DMS79 (cell line): ENCODE results near the gene ZMIZ1.

Experiments used
- DNase-seq: peaks from one replicate; lab custom pipeline; 2025; lab: John Stamatoyannopoulos, UW

Gene ZMIZ1

DNA sequence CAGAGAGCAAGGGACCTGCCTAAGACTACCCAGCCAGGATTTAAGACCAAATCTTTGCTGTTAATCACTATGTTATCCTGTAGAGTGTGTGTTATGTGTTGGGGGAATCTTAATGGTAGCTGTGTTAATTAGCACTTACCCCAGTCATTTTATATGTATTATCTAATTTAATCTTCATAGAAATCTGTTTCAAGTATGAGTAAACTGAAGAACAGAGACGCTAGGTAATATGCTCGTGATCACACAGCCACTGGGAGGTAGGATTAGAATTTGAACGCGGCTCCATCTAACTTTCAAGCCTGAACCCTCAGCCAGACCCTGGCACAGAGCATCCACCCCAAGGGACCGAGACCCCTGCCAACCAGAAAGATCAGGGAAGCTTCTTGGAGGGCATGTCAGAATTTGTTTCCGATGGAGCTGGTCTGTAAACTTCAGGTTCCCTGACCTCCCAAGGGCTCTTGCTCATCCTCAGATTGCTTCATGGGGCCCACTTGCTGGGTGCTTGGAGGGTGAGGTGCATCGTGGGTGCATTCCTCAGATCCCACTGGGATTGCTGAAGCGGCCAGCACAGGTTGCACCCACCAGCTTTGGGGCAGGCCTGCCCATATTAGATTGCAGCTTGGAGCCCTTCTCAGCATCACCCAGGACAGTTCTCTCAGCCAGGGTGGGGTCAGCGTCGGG lies 105.0 kb downstream of the ZMIZ1 start:
- no peak for DNase-seq

DNA sequence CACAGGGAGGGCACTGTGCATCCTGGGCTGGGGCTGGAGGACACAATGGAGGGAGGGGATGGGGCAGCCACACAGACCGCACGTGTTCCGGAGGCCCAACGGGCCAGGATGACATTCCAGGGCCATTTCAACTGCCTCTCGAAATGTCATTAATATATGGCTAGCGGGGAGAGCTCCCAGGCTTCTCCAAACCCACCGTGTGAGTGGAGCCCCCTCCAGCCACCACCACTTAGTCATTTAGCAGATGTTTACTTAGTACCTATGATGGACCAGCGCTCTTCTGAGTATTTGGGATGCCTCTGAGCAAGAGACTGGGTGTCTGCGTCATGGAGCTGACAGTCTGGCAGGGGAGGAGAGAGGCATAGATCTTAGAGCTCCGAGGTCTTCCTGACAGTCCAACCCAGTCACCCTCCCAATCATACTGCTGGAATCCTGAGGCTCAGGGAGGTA lies 107.3 kb downstream of the ZMIZ1 start:
- no peak for DNase-seq

DNA sequence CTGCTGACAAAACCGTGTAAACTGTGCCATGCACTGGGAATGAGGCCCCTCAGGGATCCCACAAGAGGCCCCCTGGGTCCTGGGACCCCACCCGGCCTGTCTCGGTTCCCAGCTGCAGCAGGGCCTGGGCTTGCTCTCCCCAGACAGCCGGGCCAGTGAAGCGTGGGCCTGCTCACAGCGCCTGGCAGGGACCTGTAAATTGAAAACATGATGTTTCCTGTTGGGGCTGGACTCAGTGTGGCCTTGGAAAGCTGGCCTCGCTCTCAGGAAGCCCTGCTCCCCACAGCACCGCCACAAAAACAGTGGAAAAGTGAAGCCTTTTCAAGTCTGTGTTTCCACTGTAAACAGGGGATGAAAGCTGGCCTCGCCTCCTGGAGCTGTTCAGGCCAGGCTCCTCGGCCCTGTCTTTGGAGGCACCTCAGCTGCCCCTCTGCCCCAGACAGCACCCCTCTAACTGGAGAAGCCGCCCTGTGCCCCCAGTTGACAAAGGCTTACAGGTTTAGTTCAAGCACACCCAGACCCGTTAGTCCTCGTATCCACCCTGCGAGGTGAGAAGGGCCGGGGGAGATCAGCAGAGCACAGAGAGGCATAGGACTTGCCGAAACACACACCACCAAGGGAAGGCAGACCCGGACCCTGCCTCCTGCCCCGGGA lies 108.3 kb downstream of the ZMIZ1 start:
- no peak for DNase-seq

DNA sequence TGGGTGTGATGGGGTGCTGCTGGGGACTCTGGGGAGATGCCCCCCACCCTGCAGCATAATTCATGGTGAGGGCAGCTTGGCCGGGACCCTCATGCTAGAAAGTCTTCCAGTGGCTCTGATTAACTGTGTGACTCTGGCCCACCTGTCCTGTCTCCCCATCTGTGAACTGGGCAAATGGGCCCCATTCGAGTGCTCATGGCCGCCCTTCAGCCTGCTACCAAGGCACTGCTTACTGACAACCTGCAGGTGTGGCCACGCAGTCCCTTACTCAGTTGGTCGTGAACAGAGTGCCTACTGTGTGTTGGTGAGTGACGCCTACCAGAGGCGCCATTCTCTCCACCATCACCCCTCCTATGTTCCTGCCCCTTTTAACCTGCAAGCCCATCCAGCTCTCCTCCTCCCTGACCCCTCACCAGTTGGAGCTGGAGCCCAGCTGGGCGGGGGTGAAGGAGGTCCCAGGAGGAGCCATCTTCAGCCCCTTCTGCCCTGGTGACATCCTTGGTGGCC lies 109.4 kb downstream of the ZMIZ1 start:
- no peak for DNase-seq

DNA sequence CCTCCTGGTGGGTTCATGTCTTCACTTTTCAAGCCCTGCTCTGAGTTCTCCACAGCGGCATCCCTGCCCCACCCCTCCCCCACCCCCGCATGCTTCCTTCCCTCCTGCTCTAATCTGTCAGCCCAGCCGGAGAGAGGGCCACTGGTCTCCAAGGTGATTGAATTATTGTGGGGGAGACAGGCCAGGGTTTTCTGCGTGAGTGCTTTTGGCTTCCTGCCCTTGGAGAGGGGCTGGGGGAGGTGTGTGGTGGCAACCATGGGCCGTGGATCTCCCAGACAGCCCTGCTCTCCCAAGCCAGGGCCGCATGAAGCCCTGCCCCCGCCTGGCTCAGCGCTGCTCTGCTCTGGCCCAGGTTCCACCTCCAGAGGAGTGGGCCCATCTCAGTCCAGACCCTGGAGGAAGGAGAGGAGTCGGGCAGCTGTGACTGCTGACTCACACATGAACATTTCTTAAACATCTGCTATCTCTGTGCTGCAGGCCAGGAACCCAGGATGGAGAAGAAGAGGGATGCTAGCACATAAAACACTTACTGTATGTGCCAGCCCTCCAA lies 109.9 kb downstream of the ZMIZ1 start:
- peak; percentile 45 for DNase-seq

DNA sequence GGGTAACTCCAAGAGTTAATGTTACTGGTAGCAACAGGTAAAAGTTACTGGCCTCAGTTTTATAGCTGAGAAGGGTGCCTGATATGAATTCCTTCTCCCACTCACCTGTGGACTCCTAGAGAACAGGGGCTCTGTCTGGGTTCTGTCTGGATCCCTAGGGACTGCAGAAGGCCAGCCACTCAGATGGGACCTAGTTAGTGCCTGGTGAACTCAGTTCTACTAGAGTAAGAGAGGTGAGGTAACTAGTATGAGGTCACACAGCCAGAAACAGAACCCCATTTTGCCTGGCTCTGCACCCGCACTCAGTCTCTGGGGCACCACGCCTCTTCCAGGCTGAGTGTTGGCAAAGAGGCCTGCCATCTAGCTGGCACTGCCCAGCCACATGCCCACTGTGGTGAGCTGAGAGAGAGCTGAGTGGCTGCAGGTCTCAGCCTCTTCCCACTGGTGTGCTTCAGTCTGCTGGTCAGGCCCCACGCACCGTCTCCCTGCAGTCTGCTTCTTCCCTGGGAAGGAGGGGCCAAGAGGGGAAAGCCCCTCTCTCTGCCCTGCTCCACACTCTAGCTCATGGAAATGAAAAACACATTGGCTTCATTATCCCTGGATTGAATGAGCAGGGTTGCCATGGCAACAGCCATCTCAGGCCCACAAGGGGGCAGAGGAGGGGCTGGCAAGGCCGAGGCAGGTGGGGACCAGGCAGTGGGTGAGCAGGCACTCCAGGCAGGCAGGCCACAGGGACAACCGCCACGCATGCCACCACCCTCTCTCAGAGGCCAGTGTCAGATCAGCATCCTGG lies 110.6 kb downstream of the ZMIZ1 start:
- peak; percentile 15 for DNase-seq

DNA sequence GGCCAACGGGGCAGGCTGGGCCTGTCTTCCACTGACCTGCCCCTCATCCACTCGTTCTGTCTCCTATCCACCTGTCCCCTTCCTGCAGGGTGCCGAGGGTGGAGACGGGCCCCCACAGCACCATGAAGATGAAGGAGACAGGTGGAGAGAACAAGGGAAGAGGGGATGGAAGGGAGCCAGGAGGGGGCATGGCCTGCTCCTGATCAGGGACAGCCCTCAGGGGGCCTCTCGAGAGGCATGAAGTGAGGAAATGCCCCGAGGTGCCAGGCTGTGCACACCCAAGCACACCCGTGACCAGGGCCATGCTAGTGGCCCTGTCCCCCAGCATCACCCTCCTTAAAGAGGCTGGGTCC lies 111.2 kb downstream of the ZMIZ1 start:
- DNase-seq, result no peak

DNA sequence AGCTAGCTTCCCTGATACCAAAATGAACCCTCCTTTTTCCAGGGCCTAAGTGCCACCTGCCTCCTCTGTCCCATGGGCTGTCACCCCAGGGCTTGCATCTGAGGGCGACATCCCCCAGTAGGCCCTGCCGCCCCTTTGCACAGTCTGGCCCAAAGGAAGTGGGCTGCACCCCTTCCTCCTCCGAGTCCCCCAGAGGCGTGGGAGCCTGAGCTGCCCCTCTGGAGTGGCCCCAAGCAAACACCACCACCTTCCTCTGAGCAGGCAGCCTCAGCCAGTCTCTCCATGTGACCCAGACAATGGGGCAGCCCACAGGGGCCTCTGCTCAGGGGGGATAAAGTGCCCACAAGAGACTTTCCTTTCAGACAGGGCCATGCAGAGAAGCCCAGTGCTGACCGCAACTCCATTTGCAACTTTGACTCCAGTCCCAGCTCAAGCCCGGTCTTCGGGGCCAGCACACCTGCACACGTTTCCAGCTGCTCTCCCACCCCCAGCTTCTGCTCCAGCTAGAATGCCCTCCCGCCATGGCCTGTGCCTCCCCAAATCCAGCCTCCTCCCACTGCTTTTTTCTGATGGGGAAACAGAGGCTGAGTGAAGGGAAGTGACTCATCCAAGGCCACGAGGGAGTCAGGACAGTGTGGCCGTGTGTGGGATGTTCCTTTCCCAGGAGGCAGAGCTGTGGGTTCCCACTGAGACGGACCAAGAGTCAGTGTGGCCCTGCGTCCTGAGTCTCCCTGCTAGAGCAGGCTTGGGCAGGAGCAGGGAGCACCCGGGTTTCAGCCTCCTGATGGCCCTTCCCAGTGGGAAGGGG lies 111.9 kb downstream of the ZMIZ1 start:
- no peak for DNase-seq

DNA sequence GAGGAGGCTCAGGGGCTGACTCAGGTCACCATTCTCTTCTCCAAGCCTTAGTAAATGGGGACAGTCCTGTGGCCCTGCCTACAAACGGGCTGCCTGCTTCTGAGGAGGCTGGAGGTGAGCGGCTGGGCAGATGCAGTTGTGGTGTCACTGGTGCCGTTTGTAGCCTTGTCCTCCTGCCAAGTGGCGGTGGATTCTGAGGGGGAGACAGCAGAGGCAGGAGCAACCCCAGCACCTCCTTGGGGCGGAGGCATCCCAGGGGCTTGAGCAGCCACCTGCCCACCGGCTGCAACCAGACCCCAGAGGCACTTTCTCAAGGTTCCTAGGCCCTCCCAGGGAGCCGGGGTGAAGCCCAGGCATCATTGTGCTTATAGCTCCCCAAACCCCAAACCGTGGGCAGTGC lies 112.5 kb downstream of the ZMIZ1 start:
- no peak for DNase-seq

DNA sequence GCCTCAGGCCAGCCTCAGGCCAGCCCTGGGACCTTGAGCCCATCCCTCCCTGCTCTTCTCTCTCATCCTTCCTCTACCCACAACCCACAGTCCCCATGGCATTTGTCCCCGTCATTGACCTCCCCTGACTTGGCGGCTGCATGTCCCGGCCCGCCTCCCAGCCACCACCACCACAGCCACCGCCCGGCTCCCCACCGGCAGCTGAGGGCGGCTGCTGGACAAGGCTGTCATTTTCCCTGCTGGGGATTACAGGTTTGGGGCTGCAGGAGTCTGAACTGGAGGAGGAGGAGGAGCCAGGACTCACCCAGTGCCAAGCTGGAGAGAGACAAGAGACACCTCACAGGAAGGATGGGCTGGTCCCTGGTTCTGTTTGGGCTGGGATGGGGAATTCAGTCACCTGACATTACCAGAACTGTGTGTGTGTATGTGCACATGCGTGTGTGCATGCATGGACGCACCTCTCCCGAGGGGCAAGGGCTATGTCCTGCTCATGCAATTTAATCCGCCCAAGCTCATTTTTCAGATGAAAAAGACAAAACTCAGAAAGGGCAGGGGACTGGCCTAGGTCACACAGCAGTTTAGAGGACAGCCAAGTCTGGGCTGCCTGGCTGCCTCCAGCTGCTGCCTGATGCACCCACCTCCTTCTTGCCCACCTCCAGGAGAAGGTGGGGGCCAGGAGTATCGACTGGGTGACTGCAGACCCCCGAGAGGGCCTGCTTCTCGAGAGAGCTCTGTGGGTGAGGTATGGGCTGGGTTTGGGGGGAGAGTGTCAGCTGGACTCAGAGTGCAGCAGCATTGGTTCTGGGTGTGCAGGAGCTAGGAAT lies 113.1 kb downstream of the ZMIZ1 start:
- DNase-seq, result no peak

DNA sequence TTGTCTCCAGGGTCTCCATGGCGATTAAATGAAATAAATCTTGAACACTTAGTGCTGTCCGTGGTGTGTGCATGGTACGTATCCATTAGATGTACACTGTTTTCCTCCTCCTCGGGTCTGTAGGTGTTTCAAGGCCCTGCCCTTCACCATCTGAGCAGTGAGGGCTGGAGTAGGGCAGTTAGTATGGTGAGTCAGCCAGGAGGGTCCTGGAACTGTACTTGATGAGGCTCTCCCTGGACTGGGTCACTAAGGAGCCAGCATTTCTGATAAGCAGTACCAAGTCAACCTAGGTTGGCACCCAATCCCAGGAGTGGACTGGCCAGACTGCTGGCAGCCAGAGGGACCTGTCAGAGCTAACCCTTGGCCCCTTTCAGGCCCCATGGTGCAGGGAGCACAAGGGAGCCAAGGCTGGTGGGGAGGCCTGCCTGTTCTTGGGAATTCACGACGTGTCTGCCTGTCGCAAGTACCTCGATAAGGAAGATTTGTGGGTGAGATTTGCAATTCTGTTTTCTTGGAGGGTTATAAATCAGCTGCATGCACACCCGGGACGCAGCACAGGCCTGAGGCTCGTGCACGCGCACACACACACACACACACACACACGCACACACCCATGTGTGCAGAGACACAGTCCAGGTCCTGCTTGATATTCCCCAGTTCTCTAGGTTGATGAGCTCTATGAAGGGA lies 114.2 kb downstream of the ZMIZ1 start:
- DNase-seq, result no peak

DNA sequence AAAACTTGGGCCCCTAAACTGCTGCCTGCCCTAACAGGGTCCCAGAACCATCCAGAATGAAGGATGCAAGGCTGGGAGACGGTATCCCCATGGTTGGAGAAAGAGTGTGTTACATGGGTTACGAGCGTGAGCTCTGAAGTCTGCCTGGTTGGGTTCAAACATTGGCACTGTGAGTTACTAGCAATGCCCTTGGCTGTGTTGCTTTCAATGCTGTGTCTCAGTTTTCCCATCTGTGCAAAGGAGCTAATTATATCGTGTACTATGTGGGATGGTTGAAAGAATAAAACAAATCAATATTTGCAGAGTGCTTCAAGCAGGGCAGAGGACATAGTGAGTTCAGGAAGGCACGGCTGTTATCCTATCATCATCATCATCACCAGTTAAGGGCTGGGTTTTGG lies 114.7 kb downstream of the ZMIZ1 start:
- DNase-seq, result no peak

DNA sequence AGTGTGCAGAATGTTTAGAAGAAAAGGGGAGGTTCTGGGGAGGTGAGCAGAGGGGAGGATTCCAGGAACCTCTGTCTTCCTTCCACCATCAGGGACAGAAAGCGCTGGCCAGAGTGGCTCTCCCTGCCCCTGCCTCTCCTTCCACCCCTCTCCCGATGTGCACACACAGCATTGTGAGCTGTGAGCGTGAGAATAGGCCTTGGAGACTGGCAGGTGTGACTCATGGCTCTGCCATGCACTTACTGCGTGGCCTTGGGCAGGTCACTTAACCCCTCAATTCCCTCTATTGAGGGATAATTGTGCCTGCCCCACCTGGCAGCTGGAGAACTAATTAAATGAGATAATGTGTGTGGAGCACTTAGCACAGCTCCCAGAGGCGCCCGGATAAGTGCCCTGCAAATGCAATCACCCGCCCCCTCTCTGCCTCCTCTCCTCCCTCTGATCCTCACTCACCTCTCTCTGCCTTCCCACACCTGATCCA lies 115.4 kb downstream of the ZMIZ1 start:
- no peak for DNase-seq

DNA sequence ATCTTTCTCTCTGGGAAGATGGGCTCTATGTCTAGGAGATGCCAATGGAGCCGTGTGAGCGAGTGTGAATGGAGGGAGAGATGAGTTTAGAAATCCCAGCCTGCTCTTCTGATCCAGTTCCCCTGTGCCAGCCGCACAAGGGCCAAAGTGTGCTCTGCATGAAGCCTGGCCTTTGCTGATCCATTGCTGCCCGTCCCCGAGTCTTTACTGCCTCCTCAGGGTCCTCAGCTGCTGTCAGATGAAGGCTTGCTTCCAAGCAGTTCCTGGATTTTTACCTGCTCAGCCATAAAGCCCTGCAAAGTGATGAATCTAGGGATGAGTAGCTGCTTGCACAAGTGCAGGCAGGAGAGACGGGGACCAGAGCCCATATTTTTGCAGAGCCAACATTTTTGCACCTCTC lies 115.9 kb downstream of the ZMIZ1 start:
- no peak for DNase-seq

DNA sequence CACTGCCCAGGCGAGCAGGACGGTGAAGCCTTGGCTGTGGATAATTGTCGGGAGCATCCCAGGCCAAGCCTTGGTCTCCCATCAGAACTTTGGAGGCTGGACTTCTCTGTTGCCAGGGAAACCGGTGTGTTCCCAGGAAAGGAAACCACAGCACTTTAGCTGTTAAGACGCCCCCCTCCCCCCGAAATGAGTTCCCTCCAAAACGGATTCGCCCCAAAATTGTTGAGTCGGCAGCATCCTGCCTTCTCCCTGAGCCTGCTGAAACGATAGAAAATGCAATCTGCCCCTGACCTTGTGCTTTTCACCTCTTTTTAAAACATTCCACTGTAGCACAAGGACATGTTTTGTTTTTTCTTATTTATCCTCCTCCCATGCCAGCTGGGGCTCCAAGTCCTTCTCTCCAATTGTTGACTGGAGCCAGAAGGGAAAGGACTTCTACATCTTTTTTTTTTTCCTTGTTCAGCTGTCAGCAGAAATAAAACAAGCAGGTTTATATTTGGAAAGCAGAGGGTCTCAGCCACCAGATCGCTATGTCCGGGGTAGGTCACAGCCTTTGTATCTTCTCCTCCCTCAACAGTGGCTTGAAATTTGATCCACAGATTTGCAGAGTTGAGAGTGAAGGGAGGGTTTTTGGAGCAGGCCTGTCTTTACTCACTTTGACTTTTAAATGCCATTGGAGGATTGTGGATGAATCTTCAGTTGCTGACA lies 116.5 kb downstream of the ZMIZ1 start:
- DNase-seq, result no peak

DNA sequence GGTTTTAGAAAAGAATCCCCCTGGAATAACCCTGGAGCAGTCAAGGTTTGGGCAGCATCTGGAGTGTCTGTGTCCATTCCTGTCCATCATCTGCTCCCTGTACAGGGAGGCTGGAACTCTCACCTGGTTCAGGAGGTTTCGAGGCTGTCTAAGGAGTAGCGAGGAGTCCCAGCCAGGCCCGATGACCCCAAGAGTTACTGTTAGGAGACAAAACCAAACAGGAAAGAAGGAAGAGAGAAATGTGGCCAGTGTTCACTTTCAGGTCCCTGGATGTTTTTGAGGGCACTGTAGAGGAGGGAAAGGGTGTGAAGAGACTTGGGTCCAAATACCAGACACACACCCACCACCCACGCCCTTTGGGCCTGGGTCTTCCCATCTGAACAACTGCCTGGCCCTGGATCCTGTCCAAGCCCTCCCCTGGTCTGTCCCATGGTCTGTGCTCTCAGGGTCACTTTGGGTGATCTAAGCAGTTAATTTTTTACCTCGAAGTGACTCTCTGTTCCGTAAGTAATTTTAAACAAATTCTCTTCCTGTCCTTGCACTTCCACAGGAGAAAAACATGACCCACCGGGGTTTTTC lies 117.1 kb downstream of the ZMIZ1 start:
- DNase-seq, result no peak

DNA sequence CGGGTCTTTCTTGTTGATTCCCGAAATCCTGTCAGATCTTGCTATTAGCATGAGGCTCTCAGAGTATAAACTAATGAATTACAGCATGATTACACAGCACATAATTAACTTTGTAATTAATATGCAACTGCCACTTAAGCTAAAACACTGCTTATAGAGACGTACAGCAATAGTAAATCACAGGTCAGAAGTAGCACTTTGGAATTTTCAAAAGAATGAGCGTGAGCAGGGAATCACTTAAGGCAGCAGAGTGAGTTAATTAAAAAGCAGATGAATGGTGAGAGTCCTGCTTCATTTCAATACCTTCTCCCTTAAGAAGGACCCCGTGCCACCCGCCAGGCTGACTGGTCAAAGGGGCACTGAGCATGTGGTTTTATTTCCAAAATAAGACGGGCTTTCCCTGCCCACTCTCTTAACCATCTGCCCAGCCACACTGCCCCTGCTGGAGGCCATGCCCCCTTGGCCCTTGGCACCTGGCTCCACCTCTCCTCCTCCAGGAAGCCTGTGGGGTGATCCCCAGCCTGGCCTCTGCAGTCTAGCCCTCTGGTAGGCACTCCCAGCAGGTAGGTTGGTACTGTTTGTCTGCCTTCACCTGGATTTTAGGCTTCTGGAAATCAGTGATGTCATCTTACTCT lies 117.8 kb downstream of the ZMIZ1 start:
- no peak for DNase-seq

DNA sequence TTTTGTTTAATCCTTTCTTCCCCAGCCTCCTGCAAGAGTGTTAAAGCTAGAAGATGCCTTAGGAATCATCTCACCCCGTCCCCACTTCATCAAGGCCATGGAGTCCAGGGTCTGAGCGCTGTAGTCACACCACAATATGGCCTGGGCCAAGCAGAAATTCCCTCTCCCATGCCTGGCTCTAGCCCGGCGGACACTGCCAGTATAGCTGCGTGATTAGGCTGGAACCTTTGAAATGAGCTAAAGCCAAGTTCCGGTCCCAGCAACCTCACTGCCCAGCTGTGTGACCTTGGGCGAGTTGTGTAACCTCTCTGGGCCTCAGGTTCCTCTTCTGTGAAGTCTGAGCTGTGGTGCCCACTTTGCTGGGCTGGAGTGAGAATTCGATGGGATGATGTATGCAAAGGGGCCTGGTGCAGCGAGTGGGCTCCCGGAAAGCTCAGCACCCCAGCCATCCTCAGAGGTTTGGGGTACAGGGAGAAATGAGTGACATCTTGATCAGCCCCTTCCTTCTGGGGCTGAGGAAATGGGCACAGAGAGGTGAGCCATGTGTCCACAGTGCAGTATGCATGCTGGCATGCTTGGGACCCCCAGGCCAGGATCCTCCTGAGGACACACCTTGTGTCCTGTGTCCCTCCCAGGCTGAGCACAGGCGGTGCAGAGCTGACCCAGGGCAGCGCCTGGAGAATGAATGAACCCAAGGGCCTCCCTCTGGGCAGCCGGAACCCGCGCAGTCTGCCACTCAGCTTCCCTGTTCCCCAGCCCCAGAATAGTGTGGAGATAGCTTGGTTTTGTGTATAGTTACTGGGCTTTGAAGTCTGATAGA lies 118.6 kb downstream of the ZMIZ1 start:
- no peak for DNase-seq
